IMR-90 (cell line): Measurements from ENCODE around the gene RBM23. TPM values are rescaled to one million over a fixed set of nuclear protein-coding genes. Genes with fewer than 3 reads are reported as not detected.
"Not testable (repeated sequence)": the region's sequence is repeated elsewhere in the genome, so short reads cannot be mapped to it uniquely, and the experiment has no call there.

Experiments
- ATAC-seq: fragments of 200-7000 bp; cut with Tn5 transposase; 2 replicates; pipeline ENCODE4 v1.9.1; 2020; ENCODE audit warnings: low read depth, mild to moderate bottlenecking, moderate library complexity
- BruUV-seq: library from RNA; stranded (reverse); fragments of 400-500 nt; replicated peaks from 2 replicates; lab custom pipeline; 2021; lab: Mats Ljungman, UMichigan
- CTCF ChIA-PET: fragments of 300-600 bp; formaldehyde crosslinking; extraction: SDS; loops from one replicate; lab custom pipeline; 2021; ENCODE audit warnings: antibody characterized with exemption; lab: Yijun Ruan, JAX
- POLR2A ChIA-PET: fragments of 300-600 bp; sonication (Branson Sonifier 250); formaldehyde crosslinking; loops from one replicate; lab custom pipeline; 2022; ENCODE audit warnings: antibody characterized with exemption; ENCODE audit not compliant: unreplicated experiment; lab: Charles Lee
- DNase-seq: peaks from one replicate; pipeline ENCODE4 v3.0.0; 2013
- H2AFZ ChIP-seq: replicated peaks from 2 replicates; pipeline ENCODE3; 2013; ENCODE audit warnings: low read length, mild to moderate bottlenecking; ENCODE audit not compliant: poor library complexity
- H2AK5ac ChIP-seq: 2 replicates; pipeline ENCODE4 v1.6.1; 2013; ENCODE audit warnings: low read depth, low read length, inconsistent platforms
- H2AK9ac ChIP-seq: replicated peaks from 2 replicates; pipeline ENCODE3; 2013; ENCODE audit warnings: mild to moderate bottlenecking, low read depth, low read length, moderate library complexity; ENCODE audit not compliant: poor library complexity
- H2BK120ac ChIP-seq: 2 replicates; pipeline ENCODE4 v1.6.1; 2013; ENCODE audit warnings: low read depth, low read length, inconsistent platforms
- H2BK15ac ChIP-seq: 3 replicates; pipeline ENCODE4 v1.6.1; 2013; ENCODE audit warnings: low read depth, low read length, inconsistent platforms
- H2BK20ac ChIP-seq: 2 replicates; pipeline ENCODE4 v1.6.1; 2013; ENCODE audit warnings: low read depth, mild to moderate bottlenecking, inconsistent platforms, low read length, moderate library complexity
- H2BK5ac ChIP-seq: 2 replicates; pipeline ENCODE4 v1.6.1; 2013; ENCODE audit warnings: mild to moderate bottlenecking, low read depth, low read length, inconsistent platforms; ENCODE audit not compliant: poor library complexity, severe bottlenecking
- H3K14ac ChIP-seq: replicated peaks from 2 replicates; pipeline ENCODE4 v1.6.1; 2013; ENCODE audit warnings: low read depth, low read length, inconsistent platforms
- H3K18ac ChIP-seq: 2 replicates; pipeline ENCODE4 v1.6.1; 2013; ENCODE audit warnings: low read depth, low read length, control low read depth
- H3K23ac ChIP-seq: 2 replicates; pipeline ENCODE4 v1.6.1; 2013; ENCODE audit warnings: low read depth, low read length, inconsistent platforms
- H3K27ac ChIP-seq: 2 replicates; pipeline ENCODE4 v1.5.1; 2013; ENCODE audit warnings: mild to moderate bottlenecking, control low read depth, low read length; ENCODE audit not compliant: insufficient read depth
- H3K27me3 ChIP-seq: 2 replicates; pipeline ENCODE4 v1.6.1; 2013; ENCODE audit warnings: low read length; ENCODE audit not compliant: control insufficient read depth, insufficient read depth
- H3K36me3 ChIP-seq: 2 replicates; pipeline ENCODE4 v1.6.1; 2013; ENCODE audit warnings: low read length, mixed read lengths; ENCODE audit not compliant: control insufficient read depth, insufficient read depth
- H3K4ac ChIP-seq: 2 replicates; pipeline ENCODE4 v1.6.1; 2013; ENCODE audit warnings: low read depth, low read length, inconsistent platforms
- H3K4me1 ChIP-seq: 2 replicates; pipeline ENCODE4 v1.6.1; 2013; ENCODE audit warnings: low read length, mixed read lengths; ENCODE audit not compliant: control insufficient read depth, insufficient read depth
- H3K4me2 ChIP-seq: 2 replicates; pipeline ENCODE4 v1.6.1; 2013; ENCODE audit warnings: low read depth, mild to moderate bottlenecking, control low read depth, low read length, moderate library complexity
- H3K4me3 ChIP-seq: 2 replicates; pipeline ENCODE4 v1.5.1; 2013; ENCODE audit warnings: low read depth, mild to moderate bottlenecking, control low read depth, low read length, moderate library complexity; ENCODE audit not compliant: insufficient read depth
- H3K56ac ChIP-seq: 2 replicates; pipeline ENCODE4 v1.6.1; 2013; ENCODE audit warnings: low read length, inconsistent platforms; ENCODE audit not compliant: insufficient read depth; ENCODE audit errors: extremely low read depth
- H3K79me1 ChIP-seq, 2 experiments: 2 replicates each; pipeline ENCODE4 v1.6.1; 2013; ENCODE audit warnings: low read length in 2 of 2, inconsistent platforms in 1 of 2, low read depth in 1 of 2
- H3K9ac ChIP-seq: 2 replicates; pipeline ENCODE4 v1.6.1; 2013; ENCODE audit warnings: low read depth, low read length, control low read depth
- H3K9me1 ChIP-seq: 2 replicates; pipeline ENCODE4 v1.6.1; 2013; ENCODE audit warnings: low read length, inconsistent platforms; ENCODE audit not compliant: insufficient read depth
- H3K9me3 ChIP-seq: 2 replicates; pipeline ENCODE4 v1.6.1; 2013; ENCODE audit warnings: low read length; ENCODE audit not compliant: control insufficient read depth, insufficient read depth
- H4K20me1 ChIP-seq: 2 replicates; pipeline ENCODE4 v1.6.1; 2013; ENCODE audit warnings: low read length, inconsistent platforms; ENCODE audit not compliant: insufficient read depth
- H4K5ac ChIP-seq: 2 replicates; pipeline ENCODE4 v1.6.1; 2013; ENCODE audit warnings: mild to moderate bottlenecking, low read depth, low read length, control low read depth
- H4K8ac ChIP-seq, 2 experiments: 2 replicates each; pipeline ENCODE4 v1.6.1; 2013; ENCODE audit warnings: low read depth in 2 of 2, low read length in 2 of 2, control low read depth in 1 of 2, inconsistent platforms in 1 of 2
- H4K91ac ChIP-seq: 2 replicates; pipeline ENCODE4 v1.6.1; 2013; ENCODE audit warnings: low read depth, low read length, inconsistent platforms; ENCODE audit not compliant: insufficient read depth
- WGBS, 2 experiments: methylation state at CpG; one replicate each; pipeline versions ENCODE4 v1.1.5 to v1.1.7; 2013; ENCODE audit warnings: missing lambda C conversion rate in 2 of 2; ENCODE audit not compliant: insufficient read length in 1 of 2; ENCODE audit errors: extremely low coverage in 2 of 2; 5-methylcytosine and 5-hydroxymethylcytosine counted together
- dilution Hi-C: fragments of 300-500 bp; cut with HindIII; formaldehyde crosslinking; loops from one replicate; pipeline ENCODE4 v1.14.3; 2018; ENCODE audit warnings: low sequenced_read_pairs; ENCODE audit not compliant: unreplicated experiment
- in situ Hi-C: fragments of 300-500 bp; cut with MboI; formaldehyde crosslinking; loops from 3 replicates; pipeline ENCODE4 v1.14.3; 2019; ENCODE audit warnings: low sequenced_read_pairs, inconsistent platforms, mixed read lengths
- intact Hi-C: fragments of 100-400 bp; cut with micrococcal nuclease; formaldehyde crosslinking; loops from 2 replicates; pipeline ENCODE4 v1.10.0; 2022
- polyA plus RNA-seq, 3 experiments: library from polyadenylated mRNA; depleted of rRNA; stranded (reverse); fragments of >200 nt; gene quantifications; 2 replicates each; pipeline ENCODE4 v1.2.3, GENCODE V29; 2012; ENCODE audit warnings: low replicate concordance in 1 of 3
- total RNA-seq: library from RNA; depleted of rRNA; stranded (reverse); fragments of >200 nt; gene quantifications from 2 replicates; pipeline ENCODE4 v1.2.3, GENCODE V29; 2012

The RBM23 gene
- total and polyA plus RNA-seq, 2 of the 4 experiments (the other 2 are of a cell fraction), result 44.7 to 375 TPM

DNA sequence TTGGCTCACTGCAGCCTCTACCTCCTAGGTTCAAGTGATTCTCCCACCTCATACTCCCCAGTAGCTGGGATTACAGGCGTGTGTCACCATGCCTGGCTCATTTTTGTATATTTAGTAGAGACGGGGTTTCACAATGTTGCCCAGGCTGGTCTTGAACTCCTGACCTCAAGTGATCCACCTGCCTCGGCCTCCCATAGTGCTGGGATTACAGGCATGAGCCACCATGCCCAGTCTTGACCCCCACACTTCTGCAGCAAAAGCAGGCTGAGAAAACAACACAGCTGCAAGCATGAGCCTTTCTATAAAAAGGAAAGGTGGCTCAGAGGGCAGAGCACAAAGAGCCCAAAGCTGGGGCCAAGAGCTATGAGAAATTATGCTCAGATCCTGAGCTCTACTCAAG lies 58.6 kb downstream of the RBM23 start:
- H3K9me3 ChIP-seq, H4K5ac ChIP-seq, H3K9me1 ChIP-seq, H3K4me2 ChIP-seq, H3K23ac ChIP-seq, intact Hi-C loops, DNase-seq, H3K9ac ChIP-seq, H2BK20ac ChIP-seq, H3K4me3 ChIP-seq, dilution Hi-C loops, H3K27ac ChIP-seq, H2BK5ac ChIP-seq, H3K36me3 ChIP-seq, H2AK5ac ChIP-seq, H3K4ac ChIP-seq, H3K27me3 ChIP-seq, H4K8ac ChIP-seq, H3K79me1 ChIP-seq, H4K91ac ChIP-seq, H3K14ac ChIP-seq, ATAC-seq, H3K18ac ChIP-seq, H2AFZ ChIP-seq, H3K56ac ChIP-seq, BruUV-seq, H2BK15ac ChIP-seq, H2AK9ac ChIP-seq, H2BK120ac ChIP-seq, H3K4me1 ChIP-seq, H4K20me1 ChIP-seq, POLR2A ChIA-PET: not testable (repeated sequence)
- CTCF ChIA-PET, result interaction anchor here (0.9 to 1.6 kb wide), 4 partner anchors 11 to 289 kb away, joined by 3 to 7 read pairs (median 4); partner anchors contain the start of gene LRP10
- in situ Hi-C loops, result loop anchor here (25.0 kb wide), 1 partner anchor 473 kb away; no protein-coding TSS in a partner anchor
- WGBS, 2 experiments, result no CpG with 5 or more reads among the region's 3 CpGs
